Kidney capillary endothelial cell (primary cell): ENCODE data around the gene CDNF.

Experiments used
- DNase-seq: peaks from one replicate; pipeline ENCODE4 v3.0.0-alpha.2; 2018; ENCODE audit warnings: low spot score

The CDNF gene

DNA sequence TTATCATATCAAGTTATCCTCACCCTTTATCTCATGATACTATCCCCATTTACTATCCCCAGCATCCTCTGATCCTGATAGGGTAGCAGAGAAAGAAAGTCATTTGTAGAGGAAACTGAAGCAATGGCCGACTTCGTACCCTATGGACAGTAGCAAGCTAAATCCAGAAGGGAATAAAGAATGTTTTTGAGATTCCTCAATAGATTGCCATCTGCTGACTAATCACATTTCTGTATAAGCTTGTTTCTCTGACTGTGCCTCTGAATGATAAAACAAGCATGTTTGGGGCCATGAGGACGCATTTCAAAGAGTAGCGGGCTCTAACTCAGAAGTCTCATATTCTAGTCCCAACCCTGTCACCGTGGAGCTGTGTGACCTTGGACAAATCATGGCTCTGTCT is 49.9 kb downstream of the CDNF start:
- no peak for DNase-seq

DNA sequence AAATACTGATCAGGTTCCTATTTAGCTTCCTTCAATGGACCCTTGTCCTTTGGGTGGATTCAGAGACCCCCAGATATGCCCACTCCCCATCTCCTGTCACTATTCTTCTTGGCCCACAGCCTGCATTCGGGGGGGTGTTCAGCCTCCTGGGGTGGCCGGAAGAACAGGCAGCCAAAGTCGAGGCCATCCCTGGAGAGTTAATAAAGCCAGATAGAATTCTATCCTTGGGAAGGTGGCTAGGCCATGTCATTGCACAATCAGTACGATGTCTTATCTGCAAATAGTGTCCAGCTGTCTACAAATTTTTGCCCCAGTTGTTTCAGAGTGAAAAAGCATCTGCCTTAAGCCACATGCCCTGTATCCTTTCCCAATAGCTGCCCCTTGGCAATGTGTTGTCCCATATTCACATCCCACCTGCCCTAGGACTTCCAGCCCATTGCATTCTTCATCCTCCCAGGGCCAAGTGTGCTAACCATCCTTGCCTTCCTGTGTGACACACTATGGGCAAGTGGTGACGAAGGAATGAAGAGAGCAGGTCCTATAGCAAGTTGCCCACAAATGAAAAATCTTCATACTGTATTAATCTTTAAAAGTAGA is 53.3 kb downstream of the CDNF start:
- no peak for DNase-seq

- peak; percentile 99 for DNase-seq
Observed at GRCh38 chr10:14782691-14783363, 55.0 kb downstream of the CDNF start.

DNA sequence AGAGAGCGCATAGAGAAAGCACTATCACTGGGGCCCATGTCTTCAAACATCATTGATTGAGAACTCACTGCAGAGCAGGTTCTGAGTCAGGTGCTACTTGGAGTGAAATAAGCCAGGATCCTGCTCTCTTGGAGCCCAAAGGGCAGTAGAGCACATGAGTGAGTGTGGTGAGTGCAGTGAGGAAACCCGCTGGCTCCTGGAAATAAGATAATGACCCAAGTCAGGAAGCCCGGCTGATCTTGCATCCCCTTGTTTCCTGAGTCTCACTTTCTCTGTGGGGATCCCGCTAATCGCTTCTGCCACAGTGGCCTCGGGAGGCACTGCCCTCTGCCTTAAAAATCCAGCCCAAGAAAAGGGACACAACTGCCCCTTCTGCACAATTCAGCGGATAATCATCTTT is 56.1 kb downstream of the CDNF start:
- peak; percentile 67 for DNase-seq

- no peak for DNase-seq
Observed at GRCh38 chr10:14779001-14779651, 58.7 kb downstream of the CDNF start.

- DNase-seq, result no peak
Observed at GRCh38 chr10:14776546-14776945, 61.3 kb downstream of the CDNF start.

- no peak for DNase-seq
Observed at GRCh38 chr10:14775656-14776055, 62.2 kb downstream of the CDNF start.

DNA sequence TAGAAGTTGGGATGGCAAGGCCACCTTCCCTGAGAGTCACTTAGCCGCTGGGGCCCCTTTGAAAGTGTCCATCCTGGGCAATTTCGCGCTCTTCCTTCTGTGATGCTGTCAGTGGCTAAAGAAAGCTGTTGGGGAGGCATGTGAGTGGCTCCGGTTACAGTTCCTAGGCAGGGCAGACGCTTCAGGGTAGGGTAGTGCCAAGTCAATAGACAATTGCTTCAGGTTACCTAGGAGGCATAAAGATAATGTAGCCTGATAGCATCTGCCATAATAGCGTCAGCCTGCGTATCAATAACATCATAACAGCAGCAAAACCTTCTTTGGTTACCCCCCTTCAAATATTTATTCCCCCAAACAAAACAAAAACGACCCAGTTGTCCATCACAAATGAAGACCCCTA is 63.0 kb downstream of the CDNF start, which contains the start of gene FAM107B:
TSS of gene FAM107B (minus strand) at position 101 of the 400 bp plus-strand sequence. CDS start 234 bp downstream, outside the sequence.
- DNase-seq, result no peak

DNA sequence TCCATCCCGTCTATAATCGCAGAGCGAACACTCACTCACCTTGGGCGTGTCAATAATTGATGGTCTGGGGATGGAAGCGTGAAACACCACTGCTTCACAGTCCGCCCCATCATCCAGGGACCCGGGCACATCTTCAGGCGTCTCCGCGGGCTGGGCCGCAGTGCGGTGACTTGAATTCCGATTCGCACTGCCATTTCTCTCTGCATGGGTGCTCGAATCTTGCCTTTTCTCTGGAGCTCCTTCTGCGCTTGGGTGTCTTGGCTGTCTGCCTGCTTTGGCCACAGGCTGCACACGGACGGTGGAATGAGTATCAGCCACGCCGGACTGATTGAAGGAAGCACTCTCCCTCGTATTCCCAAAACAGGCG is 63.6 kb downstream of the CDNF start:
- no peak for DNase-seq

- no peak for DNase-seq
Observed at GRCh38 chr10:14773551-14774213, 64.2 kb downstream of the CDNF start.

GRCh38 chr10:14772399-14772798 is 65.4 kb downstream of the CDNF start:
- DNase-seq, result no peak

DNA sequence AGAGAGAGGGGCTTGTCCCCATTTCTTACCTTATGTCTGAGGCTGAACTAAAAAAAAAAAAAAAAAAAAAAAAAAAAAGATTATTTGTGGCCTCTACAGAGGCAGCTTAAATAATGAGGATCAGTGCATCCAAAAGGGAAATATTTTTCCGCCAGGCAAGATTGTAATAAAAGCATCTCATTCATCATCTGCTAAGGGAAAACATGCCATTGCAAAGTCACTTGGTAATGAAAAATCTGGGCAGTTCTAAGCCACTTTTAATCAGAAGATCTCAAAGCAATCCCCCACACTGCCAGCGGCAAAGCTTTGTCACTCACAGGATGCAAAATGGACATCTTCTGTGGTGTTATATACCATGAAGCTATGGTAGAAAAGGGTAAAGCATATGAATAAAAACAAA is 66.9 kb downstream of the CDNF start:
- no peak for DNase-seq
